OCI-M1 (cell line): Measurements from ENCODE around the gene ADAMTS15.

Experiments used
- DNase-seq: peaks from one replicate; lab custom pipeline; 2025; lab: John Stamatoyannopoulos, UW

ADAMTS15 gene, protein sequence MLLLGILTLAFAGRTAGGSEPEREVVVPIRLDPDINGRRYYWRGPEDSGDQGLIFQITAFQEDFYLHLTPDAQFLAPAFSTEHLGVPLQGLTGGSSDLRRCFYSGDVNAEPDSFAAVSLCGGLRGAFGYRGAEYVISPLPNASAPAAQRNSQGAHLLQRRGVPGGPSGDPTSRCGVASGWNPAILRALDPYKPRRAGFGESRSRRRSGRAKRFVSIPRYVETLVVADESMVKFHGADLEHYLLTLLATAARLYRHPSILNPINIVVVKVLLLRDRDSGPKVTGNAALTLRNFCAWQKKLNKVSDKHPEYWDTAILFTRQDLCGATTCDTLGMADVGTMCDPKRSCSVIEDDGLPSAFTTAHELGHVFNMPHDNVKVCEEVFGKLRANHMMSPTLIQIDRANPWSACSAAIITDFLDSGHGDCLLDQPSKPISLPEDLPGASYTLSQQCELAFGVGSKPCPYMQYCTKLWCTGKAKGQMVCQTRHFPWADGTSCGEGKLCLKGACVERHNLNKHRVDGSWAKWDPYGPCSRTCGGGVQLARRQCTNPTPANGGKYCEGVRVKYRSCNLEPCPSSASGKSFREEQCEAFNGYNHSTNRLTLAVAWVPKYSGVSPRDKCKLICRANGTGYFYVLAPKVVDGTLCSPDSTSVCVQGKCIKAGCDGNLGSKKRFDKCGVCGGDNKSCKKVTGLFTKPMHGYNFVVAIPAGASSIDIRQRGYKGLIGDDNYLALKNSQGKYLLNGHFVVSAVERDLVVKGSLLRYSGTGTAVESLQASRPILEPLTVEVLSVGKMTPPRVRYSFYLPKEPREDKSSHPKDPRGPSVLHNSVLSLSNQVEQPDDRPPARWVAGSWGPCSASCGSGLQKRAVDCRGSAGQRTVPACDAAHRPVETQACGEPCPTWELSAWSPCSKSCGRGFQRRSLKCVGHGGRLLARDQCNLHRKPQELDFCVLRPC

DNA sequence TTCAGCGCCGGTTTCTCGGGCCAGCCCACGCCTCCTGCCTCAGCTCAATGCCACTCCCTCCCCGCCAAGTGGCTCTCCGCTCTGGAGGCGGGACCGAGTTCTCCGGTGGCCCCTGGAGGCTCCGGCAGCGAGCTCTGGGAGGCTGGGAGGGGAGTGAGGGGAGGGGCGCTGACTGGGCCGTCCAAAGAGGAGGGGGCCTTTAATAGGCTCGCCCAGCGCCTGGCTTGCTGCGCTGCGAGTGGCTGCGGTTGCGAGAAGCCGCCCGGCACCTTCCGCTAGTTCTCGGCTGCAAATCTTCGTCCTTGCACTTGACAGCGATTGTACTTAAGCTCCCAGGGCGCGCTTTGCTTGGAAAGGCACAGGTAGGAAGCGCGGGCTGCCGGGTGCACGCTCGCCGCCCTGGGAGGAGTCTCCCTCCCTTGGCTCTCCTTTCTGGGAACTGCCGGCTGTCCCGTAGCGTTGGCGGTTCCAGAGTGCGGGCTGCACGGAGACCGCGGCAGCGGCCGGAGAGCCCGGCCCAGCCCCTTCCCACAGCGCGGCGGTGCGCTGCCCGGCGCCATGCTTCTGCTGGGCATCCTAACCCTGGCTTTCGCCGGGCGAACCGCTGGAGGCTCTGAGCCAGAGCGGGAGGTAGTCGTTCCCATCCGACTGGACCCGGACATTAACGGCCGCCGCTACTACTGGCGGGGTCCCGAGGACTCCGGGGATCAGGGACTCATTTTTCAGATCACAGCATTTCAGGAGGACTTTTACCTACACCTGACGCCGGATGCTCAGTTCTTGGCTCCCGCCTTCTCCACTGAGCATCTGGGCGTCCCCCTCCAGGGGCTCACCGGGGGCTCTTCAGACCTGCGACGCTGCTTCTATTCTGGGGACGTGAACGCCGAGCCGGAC lies at the start of gene ADAMTS15:
Gene ADAMTS15 (plus strand): TSS at position 230 of the 894 bp plus-strand sequence. CDS start 329 bp downstream, at position 559.
- no peak for DNase-seq

DNA sequence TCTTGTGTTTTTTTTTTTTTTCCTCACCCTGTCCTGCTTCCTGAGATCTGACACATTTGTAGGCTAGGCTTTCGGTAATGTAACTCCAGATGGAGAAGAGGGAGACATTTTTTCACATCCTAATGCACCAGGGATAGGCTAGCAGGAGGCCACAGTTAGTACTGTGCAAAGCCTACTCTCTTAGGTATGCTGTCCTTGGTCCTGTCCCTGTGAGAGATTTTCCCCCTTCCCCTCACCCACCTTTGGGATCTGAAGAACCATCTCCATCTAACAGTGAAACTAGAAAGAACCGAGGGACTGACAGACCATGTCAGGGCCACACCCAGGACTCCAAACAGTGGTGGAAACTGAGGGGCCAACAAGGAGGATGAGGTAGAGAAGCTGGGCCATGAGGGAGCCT lies 49.2 kb upstream of the ADAMTS15 start:
- no peak for DNase-seq

DNA sequence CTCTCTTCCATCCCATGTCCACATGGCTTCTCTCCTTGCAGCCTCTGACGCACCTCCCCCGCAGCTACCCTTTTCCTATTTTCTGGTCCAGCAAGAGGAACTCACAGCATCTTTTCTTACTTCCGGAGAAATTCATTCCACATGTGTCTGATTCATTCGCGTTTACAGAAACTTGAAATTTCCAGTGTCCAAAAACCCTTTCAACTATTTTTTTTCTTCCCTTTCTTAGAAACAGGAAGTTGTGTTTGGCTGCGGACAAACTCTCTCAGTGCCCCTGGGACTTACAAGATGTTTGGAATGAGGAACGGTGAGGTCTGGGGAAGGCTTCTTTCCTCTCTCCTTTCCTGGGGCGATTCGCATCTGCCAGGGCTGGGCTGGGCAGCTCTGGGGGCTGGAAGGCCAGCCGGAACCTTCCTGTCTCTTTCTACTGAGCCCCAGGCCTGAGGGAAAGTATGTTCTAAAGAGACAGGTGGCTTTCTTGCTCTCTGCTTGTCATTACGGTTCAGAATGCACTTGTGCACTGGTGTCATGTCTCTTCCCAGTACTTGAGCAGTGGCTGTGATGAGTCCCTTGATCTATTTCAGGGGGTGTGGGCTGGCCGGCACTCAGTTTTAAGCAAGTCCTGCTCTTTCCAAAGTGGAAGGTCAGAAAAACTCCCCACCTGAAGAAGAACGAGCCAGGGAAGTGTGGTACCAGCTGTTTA lies 47.5 kb upstream of the ADAMTS15 start:
- DNase-seq = peak; percentile 52

DNA sequence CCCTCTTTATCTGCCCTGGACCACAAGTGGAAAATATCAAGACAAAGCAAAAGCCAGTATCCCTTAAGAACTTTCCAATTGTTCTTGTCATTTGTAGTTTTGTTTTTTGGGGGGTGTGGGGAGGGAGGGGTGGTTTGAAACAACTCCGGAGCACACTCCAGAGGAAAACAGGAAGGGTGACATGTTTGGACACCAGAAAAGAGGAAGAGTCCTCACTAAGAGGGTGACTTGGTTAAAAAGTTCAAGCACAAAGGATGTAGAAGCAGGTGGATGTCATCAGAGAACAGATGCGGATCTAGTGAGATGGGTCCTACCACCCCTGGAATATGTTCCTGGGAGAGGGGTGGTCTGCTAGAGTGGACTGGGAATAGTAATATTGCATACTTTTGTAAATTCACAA lies 45.9 kb upstream of the ADAMTS15 start:
- DNase-seq = no peak

DNA sequence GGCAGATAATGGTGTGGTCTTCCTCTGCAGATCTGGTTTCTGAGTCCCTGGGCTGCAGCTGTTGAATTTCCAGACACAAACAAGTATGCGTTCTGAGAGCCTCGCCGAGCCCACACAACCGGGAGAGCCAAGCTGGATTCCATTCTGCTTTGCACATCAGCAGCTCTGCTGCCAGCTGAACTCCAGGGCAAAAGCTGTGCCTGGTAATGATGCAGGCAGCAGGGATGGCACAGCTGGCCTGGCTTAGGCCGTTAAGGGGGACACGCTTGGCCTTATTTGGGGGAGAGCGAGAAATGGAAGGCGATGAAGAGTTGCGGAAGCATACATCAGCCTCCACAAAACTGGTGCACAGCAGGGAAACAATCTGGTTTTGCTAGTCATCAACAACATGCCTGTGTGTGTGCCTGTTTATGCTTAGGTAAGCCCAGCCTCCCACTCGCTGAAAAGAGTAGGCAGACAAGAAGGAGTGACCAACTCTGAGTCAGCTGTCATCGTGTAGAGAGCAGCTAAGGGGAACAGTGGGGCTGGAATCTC lies 45.1 kb upstream of the ADAMTS15 start:
- DNase-seq = no peak

DNA sequence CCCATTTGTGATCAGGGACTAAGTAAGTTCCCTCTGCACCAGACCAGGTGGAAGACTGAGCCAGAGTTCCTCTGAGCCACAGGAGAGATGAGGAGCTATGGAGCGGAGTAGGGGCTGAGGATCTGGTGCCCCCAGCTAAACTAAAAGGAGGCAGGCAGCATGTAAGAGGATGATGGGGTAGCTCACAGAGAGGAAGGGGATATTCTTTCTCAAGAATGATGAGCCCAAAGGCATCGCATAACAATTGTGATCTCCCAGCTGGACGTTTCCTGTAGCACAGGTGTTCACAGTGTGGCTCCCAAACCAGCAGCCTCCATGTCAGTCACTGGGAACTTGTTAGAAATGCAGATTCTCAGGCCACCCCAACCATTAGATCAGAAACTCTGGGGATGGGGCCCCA lies 44.5 kb upstream of the ADAMTS15 start:
- DNase-seq = no peak

DNA sequence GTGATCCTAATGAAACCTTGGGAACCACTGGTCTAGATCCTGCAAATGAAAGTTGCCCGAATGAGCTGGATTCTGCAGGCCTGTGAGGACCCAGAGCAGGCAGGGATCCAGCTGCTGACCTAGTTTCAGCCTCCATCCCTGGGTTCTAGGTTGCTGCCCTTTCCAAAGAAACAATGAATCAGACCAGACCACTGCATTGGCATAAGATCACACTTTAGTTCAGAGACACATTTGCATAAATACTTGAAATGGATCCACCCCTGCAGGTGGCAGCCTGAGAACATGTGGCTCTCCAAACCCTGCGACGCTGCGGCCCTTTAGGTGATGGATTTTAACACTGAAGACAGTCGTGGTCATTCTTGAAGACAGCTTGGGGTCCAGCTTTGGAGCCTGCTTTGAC lies 43.7 kb upstream of the ADAMTS15 start:
- DNase-seq = no peak

DNA sequence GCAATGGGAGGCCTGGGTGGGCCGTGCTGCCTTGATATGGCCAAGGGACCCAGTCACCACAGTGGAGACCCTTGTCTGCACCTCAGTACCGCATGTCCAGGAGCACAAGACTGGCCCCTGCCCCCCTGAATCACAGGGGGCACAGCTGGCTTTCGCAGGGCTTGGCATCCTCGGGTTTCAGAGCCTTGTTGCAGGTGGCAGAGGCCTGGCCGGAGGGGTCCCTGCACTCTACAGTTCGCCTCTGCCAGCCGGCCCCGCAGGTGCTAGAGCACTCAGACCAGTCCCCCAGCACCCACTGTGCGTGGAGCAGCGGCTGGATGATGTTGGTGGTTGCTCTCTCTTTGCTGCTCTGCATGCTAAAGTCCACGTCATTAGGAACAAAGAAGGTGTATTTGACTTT lies 43.0 kb upstream of the ADAMTS15 start:
- DNase-seq = no peak

DNA sequence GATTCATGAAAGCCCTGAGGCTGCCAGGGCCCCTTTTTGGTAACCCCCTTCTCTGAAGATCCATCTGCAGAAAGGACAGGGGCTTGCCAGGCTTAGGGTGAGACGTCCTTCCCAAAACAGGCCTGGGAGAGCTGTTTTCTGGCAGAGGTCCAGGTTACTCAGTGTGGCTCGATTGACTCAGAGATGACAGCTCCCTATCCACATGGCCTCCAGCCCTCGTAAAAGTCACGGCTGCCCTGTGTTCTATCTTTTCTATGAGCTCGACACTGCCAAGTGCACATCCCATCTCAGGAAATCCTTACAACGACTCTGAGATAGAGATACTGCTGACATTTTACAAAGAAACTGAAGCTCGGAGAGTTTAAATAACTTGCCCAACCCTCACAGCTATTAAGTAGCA lies 40.5 kb upstream of the ADAMTS15 start:
- no peak for DNase-seq

DNA sequence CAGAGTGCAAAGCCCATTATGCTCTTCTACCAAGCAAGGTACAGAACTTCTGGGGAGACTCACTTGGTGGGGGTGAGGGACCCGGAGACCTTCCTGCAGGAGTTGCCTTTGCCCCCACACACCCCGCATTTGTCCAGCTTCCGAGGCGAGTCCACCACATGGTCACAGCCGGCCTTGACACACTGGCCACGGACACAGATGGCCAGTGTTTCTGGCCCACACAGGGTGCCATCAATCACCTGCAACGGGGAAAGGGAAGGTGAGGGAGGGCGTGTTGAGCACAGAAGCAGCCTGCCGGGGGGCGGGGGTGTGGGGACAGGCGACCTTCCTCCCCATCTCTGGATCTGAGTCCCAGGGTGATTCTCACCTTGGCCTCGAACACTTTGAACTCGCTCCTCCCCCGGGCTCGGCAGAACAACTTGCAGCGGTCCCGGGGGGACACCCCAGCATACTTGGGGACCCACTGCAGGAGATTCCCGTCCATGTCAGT lies 40.0 kb upstream of the ADAMTS15 start:
- no peak for DNase-seq

DNA sequence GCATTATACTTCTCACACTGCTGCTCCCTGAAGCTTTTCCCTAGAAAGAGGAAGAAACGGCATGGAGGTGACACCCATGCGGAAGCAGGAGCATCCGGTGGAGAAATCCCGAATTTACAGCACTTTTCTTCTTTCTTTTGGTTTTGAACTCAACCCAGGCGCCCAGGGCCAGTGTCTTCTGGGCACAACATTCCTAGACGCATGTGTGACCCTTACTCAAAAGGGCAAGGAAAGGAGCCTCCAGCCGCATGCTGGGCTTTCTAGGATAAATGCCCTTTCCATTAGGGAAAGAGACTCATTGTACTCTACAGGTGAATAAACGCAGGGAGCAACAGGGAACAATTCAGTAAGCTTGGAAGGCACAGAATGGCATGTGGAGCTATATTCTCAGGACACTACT lies 39.5 kb upstream of the ADAMTS15 start:
- no peak for DNase-seq

DNA sequence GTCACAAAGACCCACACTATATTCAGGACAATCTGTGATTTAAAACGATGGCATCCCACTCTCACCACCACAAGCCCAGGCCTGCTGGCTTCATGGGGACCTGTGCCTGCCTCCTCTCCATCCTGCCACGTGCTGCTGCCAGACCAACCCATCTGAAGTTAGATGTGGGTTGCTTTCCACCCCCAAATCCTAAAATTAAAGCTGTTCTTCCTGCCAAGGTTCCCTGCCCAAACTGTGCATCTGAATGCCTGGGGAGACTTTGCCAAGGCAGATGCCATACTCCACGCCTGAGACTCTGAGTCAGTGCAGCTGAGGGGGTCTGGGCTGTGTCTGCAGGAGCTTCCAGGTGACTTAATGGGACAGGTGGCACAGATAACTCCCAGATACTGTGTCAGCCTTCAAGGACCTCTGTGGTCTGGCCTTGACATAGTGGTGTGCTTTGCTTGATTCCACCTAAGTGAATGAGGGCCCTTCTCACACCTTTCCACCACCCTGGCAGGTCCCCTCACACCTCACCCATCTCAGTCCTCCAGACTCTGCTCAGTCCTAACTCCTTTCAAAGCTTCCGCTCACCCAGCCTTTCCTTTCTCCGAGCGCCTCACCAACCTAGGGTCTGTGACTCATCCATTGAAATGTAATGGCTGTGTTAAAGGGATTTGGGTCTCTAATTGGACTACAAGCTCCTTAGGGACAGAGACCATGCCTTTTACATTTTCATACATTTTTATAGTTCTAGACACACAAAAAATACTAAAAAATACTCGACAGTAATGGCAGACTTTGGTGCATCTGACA lies 38.7 kb upstream of the ADAMTS15 start:
- DNase-seq = no peak

DNA sequence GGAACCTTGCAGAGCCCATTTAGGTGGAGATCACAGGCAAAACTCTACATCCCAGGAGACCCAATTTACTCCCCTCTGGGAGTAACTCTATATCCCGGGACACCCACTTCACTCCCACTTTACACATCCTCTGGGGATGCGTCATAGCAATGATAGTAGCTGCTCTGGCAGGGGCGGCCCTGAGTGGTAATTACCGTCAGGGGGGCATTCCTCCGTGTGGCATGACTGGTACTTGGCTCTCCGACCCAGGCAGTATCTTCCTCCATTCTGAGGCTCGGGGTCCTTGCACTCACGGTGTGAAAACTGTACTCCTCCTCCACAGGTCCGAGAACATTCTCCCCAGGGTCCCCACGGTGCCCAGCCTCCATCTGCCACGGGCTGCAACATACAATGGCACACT lies 37.2 kb upstream of the ADAMTS15 start:
- DNase-seq = no peak

DNA sequence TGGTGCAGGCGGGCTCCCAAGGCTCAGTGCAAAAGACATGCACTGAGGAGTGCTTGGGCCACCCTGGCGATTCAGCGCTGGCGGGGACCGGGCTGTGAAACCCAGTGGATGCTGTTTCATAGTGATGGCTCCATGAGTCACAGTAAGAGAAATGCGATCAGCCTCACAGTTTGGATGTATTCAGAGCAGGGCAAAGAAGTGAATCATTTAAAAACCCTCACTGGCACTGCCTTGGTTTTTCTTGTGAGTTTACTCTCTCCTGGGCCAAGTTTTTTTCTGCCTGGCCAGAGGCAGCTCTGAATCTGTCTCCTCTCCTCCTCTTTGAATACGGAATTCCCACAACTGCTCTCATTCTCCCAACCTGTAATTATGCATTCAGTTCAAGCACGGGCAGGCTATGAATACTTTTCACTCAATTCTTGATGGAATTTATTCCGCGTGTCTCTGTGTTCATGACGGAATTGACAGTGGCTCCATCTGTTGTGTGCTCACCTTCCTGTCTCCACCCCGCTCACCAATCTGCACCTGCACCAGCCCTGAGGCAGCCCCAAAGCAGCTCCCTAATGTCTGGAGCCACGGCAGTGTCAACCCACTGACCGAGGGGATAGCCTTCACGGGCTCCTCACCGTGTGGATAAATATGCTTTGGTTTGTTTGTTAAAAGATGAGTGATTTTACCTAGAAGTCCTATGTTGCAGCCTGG lies 34.9 kb upstream of the ADAMTS15 start:
- no peak for DNase-seq

DNA sequence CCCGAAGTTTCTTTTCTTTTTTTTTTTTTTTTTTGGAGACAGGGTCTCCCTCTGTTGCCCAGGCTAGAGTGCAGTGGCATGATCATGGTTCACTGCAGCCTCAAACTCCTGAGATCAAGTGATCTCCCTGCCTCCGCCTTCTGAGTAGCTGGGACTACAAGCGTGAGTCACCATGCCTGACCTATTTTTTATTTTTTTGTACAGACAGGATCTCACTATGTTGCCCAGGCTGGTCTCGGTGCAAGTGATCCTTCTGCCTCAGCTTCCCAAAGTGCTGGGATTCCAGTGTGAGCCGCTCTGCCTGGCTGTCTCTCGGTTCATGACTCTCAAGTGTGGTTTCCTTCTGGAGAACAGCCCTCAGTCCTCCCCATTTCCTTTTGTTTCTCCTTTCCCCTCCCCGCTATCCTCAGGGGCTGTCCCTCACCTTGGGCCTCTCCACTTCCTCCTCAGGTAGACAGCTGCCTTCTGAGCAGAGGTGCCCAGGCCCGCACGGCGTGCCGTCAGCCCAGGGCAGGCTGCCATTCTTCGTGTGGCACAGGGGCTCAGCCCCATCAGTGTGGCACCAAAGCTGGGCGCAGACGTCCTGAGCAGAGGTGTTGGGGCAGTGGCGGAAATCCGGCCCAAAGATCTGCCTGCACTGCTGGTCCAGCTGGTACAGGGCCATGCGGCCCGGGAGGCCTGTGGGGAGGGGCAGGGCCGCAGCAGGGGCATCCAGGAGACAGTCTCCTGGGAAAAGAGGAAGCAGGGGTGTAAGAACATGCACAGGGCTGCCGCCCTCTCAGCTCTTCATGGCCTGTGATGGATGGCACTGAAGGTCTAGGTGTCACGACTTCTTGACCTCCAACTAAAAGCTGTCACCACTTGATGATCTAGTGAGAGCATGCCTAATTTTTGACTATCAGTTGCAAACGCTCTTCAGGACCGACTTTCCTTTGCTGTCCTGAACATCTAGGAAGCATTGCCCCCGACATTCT lies 34.1 kb upstream of the ADAMTS15 start:
- no peak for DNase-seq

DNA sequence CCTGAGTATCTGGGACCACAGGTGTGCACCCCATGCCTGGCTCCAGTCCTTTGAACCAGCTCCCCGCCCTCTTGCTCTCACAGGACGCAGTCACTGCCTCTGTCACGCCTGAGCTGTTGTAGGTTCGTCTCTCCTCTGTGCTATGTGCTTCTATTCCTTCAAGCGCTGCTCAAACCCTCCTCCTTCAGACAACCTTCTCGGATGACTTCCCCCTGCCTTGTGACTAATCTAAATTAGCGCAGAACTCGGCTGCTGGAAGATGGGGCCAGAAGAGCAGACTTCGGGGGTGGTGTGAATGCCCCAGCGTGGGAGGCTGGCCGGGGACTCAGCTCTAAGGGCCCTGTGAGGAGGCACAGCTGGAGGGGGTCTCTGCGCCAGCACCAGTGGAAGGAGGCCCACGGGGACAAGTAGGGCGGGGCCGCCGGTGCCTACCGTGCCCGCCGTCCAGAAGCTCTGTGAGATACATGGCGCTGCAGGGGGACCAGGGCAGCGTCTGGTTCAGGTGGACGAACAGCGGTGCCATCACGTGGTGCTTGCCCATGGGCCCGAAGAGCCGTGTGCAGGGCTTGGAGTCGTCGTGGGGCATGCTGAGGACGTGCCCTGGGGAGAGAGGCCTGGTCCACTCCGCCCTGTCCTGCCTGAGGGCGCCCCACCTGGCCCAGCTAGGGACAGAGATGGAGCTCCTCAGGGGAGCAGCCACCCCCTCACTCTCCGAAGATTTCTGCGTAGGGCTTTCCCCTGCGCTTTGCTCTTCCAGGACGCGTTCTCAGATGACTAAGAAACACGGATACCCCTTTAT lies 32.5 kb upstream of the ADAMTS15 start:
- DNase-seq = no peak

DNA sequence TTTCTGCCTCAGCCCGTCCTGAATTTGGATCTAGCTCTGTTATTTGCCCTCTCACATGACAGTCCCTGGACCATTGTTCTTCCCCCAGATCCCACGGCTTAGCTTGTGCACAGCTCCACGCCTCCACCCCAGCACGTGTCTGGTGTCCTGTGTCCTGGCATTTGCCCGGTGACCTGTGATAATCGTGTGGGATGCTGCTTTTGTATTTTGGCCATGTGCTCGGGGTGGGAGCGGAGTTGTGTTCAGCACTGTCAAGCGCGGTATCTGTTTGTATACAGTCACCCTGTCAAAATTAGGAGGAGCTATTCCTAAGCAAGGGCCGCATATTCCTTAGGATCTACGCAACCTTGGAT lies 31.9 kb upstream of the ADAMTS15 start:
- DNase-seq = no peak

DNA sequence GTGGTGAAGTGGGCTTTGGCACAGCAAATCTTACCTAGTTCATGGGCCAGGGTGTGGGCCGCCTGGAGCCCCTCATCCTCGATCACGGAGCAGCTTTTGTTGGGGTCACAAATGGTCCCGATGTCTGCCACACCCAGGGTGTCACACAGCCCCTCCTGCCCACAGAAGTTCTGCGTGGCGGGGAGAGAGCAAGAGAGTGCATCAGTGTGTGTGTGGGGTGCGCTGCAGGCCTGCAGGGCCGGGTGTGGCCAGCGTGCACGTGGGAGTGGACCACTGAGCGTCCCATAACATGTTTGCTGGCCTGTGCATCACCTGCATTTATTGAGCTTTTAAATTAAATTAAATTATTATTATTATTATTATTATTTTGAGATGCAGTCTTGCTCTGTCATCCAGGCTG lies 31.5 kb upstream of the ADAMTS15 start:
- DNase-seq = no peak
